Brain pericyte (primary cell): Measurements from ENCODE around the gene PNKD.

Source experiments
- DNase-seq: peaks from one replicate; pipeline ENCODE4 v3.0.0-alpha.2; 2012; ENCODE audit warnings: low read depth, low spot score

The PNKD gene

DNA sequence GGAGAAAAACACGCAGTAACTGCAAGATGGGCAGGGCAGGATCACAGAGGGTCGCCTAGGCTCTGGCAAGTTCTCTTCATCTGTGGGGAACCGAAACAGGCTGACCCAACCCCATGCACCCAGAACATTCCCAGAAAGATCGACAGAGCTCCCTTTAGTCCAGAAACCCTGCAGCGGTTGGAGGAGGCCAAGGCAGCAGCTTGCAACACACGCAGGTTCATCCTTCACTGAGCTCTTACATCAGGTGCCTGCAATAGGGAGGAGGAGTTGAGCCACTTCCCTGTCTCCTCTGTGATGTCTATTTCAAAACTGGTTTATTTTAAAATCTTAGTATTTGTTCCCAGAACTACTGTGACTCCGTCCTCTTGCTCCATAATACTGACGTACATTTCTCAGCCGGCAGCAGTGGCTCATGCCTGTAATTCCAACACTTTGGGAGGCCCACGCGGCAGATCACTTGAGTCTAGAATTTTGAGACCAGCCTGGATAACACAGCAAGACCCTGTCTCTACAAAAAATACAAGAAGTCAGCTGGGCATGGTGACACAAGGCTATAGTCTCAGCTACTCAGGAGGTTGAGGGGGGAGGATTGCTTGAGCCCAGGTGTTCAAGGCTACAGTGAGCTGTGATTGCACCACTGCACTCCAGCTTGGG is 100.2 kb downstream of the PNKD start:
- no peak for DNase-seq

DNA sequence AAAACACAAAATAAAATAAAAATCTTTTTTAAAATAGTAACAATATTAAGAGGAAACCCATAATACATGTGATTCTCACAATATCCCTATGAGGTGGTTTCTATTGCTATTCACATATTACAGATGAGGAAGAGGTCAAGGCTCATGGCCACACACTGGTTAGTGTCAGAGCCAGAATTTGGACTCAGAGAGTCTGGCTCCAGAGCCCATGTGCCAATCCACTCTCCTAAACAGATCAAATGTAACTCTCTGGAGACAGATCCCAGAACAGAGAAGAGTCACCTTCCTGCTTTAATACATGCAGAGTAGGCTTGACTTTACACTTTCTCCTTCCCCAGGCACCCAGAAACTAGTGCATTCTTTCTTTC is 101.6 kb downstream of the PNKD start:
- DNase-seq = no peak

DNA sequence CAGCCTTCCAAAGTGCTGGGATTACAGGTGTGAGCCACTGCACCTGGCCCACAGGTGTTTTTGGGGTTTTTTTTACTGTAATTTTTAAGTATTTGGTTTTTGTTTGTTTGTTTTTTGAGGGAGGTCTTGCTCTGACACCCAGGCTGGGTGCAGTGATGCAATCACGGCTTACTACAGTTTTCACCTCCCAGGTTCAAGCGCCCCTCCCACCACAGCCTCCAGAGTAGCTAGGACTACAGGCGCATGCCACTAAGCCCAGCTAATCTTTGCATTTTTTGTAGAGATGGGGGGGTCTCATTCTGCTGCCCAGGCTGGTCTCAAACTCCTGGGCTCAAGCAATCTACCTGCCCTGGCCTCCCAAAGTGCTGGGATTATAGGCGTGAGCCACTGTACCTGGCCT is 104.5 kb downstream of the PNKD start:
- DNase-seq = no peak

DNA sequence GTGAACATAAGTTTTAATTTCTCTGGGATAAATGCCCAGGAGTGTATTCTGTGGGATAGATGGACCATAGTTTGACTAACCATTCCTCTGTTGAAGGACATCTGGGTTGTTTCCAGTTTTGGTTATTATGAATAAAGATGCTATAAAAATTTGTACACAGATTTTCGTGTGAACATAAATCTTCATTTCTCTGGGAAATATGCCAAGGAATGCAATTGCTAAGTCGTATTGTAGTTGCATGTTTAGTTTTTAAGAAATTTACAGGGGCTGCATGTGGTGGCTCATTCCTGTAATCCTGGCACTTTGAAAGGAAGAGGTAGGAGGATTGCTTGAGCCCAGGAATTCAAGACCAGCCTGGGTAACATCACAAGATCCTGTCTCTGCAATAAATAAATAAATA is 104.9 kb downstream of the PNKD start:
- no peak for DNase-seq

DNA sequence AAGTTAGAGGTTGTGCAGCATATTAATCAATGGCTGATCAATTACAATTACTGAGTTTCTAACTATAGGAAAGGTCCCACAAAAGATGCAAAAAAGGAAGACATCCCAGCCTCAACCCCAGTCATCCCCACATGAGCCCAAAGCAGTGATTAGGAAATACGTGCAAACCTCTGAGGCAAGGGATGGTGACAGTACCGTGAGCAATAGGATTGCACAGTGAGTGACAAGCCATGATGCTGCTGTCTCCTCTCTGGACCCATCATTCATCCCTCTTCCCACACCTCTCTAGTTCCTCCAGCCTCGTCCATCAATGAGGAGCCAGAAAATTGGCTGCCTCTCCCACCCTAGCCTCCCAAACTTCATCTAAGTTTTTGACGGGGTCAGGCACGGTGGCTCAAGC is 107.7 kb downstream of the PNKD start:
- no peak for DNase-seq

DNA sequence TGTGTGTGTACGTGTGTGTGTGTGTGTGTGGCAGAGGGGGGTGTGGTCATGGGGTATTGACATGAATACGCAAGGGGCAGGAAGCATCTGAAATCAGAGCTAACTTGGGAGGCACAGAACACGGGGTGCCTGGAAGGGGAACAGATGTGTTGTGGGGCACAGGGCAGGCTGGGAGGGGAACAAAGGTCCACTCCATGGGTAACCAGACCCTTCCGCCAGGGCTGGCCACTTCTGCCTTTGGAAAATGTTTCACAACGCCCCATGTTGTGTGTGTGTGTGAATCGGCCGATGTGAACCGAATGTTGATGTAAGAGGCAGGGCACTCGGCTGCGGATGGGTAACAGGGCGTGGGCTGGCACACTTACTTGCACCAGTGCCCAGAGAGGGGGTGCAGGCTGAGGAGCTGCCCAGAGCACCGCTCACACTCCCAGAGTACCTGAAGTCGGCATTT is 111.6 kb downstream of the PNKD start, which contains the start of gene SLC11A1:
Gene SLC11A1, plus strand, starts transcription at position 358 of the 451 bp plus-strand sequence. CDS start 96 bp downstream, outside the sequence.
- no peak for DNase-seq

DNA sequence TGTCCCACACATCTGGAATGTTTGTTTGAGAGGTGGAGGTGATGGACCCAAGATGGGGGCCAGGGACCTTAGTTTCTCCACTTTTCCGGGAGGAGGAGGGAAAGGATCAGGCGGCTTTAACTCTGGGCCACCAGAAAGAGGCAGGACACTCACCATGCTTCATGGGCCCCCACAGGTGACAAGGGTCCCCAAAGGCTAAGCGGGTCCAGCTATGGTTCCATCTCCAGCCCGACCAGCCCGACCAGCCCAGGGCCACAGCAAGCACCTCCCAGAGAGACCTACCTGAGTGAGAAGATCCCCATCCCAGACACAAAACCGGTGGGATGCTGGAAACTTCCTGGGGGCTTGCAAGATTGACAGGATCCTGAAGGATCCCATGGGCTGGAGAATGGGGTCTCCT is 112.5 kb downstream of the PNKD start:
- DNase-seq = no peak

GRCh38 chr2:218383892-218384519 is 113.7 kb downstream of the PNKD start:
- no peak for DNase-seq

GRCh38 chr2:218384975-218385374 is 114.7 kb downstream of the PNKD start:
- no peak for DNase-seq

DNA sequence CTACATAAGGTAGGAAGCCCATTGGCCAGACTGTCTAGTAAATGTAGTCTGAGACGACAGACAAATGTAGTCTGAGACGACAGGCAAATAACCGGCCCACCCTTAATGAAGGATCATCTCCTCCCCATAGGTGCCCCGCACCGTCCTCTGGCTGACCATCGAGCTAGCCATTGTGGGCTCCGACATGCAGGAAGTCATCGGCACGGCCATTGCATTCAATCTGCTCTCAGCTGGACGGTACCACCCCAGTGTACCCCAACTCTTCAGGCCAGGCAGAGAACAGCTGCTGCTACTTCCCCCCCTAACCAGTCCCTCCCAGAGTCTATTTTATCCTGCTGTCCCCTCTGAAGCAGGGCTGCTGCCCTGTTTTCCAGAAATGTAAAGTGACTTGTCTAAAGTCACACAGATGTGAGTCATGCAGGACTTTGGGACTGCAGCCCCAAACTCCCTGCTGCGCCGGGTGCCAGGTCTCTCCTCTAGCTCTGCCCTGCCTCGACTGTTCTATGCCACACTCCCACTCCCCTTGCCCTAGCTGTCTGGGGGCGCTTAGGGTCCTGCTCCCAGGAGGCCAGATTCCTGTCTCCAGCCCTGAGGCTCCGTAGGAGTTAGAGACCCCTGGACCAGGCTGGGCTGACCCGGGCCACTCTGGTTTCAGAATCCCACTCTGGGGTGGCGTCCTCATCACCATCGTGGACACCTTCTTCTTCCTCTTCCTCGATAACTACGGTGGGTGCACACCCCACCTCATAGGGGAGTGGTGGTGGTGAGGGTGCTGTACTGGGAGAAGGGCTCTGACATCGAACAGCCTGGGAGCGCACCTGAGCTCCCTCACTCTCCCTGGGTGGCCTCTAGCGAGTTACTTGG is 116.4 kb downstream of the PNKD start:
- DNase-seq = no peak

DNA sequence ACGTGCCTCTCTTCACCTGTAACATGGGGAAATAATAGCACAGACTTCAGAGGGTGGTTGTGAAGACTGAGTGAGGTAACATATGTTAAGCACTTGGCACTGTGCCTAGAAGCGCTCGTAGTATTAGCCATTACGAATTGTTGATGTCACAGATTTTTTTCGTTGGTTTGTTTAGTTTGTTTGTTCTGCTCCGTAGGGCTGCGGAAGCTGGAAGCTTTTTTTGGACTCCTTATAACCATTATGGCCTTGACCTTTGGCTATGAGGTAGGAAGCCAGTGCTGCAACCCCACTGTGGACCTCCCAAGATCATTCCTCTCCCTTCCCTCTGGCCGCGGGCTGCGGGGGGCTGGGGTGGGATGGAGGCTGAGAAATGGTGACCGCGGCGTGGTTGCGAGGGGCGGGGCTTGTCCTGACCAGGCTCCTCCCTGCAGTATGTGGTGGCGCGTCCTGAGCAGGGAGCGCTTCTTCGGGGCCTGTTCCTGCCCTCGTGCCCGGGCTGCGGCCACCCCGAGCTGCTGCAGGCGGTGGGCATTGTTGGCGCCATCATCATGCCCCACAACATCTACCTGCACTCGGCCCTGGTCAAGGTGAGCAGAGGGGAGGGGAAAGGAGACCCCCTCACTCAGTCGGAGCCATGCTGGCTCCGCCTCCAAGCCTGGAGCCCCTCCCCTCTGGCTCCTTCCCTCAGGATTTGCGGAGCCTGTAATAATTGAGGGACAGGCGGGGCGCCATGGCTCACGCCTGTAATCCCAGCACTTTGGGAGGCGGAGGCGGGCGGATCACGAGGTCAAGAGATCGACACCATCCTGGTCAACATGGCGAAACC is 117.3 kb downstream of the PNKD start:
- peak; percentile 41 for DNase-seq

DNA sequence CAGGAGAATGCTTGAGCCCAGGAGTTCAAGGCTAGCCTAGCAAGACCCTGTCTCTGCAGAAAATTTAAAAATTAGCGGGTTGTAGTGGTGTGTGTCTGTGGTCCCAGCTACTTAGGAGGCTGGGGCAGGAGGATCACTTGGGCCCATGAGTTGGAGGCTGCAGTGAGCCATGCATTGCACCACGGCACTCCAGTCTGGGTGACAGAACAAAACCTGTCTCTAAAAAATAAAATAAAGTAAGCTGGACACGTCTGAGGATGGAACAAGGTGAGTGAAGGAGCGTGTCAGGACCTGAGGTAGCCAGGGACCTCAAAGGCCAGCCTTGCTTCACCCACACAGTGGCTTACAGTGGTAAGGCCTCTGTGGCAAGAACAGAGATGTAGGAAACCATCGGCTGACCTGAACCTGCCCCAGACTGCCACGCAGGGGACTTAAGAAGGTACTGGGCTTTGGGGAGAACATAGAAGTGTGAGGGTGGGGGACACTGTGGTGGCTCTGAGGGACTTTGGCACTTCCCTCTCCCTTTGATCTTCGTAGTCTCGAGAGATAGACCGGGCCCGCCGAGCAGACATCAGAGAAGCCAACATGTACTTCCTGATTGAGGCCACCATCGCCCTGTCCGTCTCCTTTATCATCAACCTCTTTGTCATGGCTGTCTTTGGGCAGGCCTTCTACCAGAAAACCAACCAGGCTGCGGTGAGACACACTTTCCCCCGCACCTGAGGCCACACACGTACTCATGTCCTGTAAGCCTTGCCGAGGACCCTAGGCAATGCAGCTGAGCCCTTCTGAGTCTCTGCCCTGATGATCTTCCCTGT is 119.2 kb downstream of the PNKD start:
- DNase-seq = no peak

DNA sequence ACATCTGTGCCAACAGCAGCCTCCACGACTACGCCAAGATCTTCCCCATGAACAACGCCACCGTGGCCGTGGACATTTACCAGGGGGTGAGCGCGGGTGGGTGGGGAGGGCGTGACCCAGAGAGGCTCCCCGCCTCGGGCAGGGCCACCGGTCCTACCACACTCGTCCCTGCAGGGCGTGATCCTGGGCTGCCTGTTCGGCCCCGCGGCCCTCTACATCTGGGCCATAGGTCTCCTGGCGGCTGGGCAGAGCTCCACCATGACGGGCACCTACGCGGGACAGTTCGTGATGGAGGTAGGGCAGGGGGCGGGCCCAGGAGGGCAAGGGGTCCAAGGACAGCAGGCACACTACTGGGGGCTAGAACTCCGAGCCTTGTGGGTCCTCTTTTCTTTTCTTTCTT is 120.9 kb downstream of the PNKD start:
- DNase-seq = no peak

DNA sequence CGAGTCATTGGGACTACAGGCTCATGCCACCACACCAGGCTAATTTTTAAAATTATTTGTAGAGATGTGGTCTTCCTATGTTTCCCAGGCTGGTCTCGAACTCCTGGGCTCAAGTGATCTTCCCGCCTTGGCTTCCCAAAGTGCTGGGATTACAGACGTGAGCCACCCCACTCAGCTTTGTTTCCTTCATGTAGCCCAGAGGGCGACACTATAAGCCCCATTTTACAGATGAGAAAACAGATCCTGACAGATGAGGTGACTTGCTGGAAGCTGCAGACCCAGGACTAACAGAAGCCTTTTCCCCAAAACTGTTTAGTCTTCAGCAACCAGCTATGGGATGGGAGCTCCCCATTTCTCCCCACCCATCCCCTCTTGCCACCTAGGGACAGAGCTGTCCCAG is 122.1 kb downstream of the PNKD start:
- no peak for DNase-seq

DNA sequence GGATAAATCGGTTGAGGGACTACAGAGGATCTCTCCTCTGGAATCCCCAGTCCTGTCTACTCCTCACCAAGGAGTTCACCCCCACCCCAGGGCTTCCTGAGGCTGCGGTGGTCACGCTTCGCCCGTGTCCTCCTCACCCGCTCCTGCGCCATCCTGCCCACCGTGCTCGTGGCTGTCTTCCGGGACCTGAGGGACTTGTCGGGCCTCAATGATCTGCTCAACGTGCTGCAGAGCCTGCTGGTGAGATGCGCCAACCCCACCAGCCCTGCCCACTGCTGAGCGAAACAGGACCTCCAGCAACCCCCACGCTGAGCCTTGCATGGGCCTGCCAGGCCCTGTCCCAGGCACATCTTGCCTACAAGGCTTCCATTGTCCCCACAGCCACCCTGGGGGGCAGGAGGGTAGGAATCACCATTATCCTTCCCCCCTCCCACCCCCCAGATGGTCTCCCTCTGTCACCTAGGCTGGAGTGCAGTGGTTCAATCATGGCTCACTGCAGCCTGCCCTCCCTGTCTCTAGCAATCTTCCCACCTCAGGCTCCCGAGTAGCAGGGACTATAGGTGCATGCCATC is 122.7 kb downstream of the PNKD start:
- DNase-seq = no peak

DNA sequence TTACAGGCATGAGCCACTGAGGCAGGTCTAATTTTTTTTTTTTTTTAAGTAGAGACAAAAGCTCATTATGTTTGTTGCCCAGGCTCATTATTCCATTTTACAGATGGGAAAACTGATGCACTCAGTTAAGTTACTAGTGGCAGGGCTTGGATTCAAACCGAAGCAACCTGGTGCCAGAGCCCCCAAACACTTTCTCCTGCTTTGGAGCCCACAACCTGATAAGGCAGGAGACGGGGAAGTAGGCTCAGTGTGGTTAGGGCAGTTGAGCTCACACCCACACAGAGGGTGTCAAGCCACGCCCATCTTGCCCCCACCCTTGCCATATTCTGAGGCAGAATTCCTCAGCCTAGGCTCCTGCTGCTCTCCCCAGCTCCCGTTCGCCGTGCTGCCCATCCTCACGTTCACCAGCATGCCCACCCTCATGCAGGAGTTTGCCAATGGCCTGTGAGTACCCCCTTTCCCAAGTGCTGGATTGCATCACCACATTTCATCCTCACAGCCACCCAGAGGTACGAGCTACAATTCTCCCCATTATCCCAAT is 123.5 kb downstream of the PNKD start:
- DNase-seq = no peak

DNA sequence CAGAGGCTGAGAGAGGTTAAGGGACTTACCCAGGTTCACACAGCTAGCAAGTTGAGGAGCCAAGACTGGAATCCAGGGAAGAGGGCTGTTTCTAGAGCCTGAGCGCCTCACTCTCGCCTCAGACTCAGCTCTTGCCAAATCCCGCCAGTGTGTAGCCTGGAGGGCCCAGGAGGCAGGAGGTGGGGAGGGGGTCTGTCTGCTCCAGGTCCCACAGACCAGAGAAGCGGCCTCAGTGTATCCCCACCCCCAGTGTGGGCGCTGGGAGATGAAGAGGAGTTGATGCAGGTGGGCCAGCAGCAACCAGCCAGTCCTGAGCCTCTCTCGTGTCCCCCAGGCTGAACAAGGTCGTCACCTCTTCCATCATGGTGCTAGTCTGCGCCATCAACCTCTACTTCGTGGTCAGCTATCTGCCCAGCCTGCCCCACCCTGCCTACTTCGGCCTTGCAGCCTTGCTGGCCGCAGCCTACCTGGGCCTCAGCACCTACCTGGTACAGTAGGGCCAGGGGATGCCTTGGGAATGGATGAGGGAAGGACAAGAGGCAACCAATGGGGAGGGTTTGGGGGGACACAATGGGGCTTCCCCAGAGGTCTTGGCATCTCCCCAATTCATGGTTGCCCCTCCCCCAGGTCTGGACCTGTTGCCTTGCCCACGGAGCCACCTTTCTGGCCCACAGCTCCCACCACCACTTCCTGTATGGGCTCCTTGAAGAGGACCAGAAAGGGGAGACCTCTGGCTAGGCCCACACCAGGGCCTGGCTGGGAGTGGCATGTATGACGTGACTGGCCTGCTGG is 124.2 kb downstream of the PNKD start:
- DNase-seq = no peak

- no peak for DNase-seq
Measured at GRCh38 chr2:218395090-218395444, 124.7 kb downstream of the PNKD start.

- no peak for DNase-seq
Measured at GRCh38 chr2:218395456-218395825, 125.1 kb downstream of the PNKD start.
